ENCODE results near the gene COX6B1.

Gene COX6B1

GRCh38 chr19:35615036-35615435 lies 33.1 kb upstream of the COX6B1 start:
- Histone ChIP-seq H3K9me3 (ENCODE audit: control insufficient read depth in 1 of 2, low read length in 2 of 2) (no peaks in the 10 kb centered on the region), H3K36me3 (ENCODE audit: control insufficient read depth in 1 of 2, insufficient read depth in 2 of 2, low read length in 2 of 2) (no peaks in the 10 kb centered on the region), H3K9ac (ENCODE audit: low read depth in 1 of 2, low read length in 2 of 2) (no peak overlapping the region), H3K4me3 (ENCODE audit: low read depth in 1 of 2, low read length in 2 of 2) (no peak overlapping the region), H3K27me3 (ENCODE audit: control insufficient read depth in 1 of 2, insufficient read depth in 2 of 2, low read length in 2 of 2) (no peaks in the 10 kb centered on the region), H3K27ac (ENCODE audit: low read depth, low read length) (no peak overlapping the region), H3K4me1 (ENCODE audit: control insufficient read depth in 1 of 2, insufficient read depth in 2 of 2, low read length in 2 of 2) (peaks cover 12% of the 10 kb centered on the region in 2 donors)

- Histone ChIP-seq H3K9ac (ENCODE audit: low read depth in 1 of 2, low read length in 2 of 2) (no peak overlapping the region), H3K4me3 (ENCODE audit: low read depth in 1 of 2, low read length in 2 of 2) (no peak overlapping the region), H3K27me3 (ENCODE audit: control insufficient read depth in 1 of 2, insufficient read depth in 2 of 2, low read length in 2 of 2) (no peaks in the 10 kb centered on the region), H3K36me3 (ENCODE audit: control insufficient read depth in 1 of 2, insufficient read depth in 2 of 2, low read length in 2 of 2) (peaks cover 0 to 6% of the 10 kb centered on the region in 2 donors), H3K27ac (ENCODE audit: low read depth, low read length) (no peak overlapping the region), H3K9me3 (ENCODE audit: control insufficient read depth in 1 of 2, low read length in 2 of 2) (no peaks in the 10 kb centered on the region), H3K4me1 (ENCODE audit: control insufficient read depth in 1 of 2, insufficient read depth in 2 of 2, low read length in 2 of 2) (no peaks in the 10 kb centered on the region)
Measured at GRCh38 chr19:35618857-35619256, 29.3 kb upstream of the COX6B1 start.

DNA sequence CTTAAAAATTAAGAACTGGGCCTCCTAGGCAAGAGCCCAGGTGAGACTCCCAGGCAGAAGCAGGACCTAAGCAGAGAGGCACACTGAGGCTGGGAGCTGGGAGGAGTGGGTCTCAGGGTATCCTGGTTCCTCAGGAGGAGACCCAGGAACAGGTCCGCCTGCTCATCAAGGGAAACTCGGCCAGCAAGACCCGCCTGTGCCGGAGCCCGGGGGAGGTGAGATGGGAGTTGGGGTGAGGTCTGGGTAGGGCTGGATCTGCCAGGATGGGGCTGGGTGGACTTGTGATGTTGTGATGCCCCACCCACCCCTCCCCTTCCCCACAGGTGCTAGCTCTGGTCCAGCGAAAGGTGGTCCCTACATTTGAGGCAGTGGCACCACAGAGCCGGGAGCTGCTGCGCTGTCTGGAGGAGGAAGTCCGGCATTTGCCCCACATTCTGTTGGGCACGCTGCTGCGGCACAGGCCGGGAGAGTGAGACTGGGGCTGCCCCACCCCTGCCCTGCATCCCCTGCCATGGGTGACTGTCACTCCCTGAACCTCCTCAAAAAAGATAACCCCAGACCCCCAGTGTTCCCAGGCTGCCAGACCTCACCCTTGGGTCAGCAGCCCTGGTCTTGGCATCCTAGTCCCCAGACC lies 28.7 kb upstream of the COX6B1 start:
- H3K27ac ChIP-seq (ENCODE audit: low read depth, low read length): no peak overlapping the region
- H3K36me3 ChIP-seq (ENCODE audit: control insufficient read depth in 1 of 2, insufficient read depth in 2 of 2, low read length in 2 of 2): peaks cover 0 to 6% of the 10 kb centered on the region in 2 donors
- no peaks in the 10 kb centered on the region for H3K9me3 ChIP-seq (ENCODE audit: control insufficient read depth in 1 of 2, low read length in 2 of 2)
- H3K4me1 ChIP-seq (ENCODE audit: control insufficient read depth in 1 of 2, insufficient read depth in 2 of 2, low read length in 2 of 2): no peaks in the 10 kb centered on the region
- H3K27me3 ChIP-seq (ENCODE audit: control insufficient read depth in 1 of 2, insufficient read depth in 2 of 2, low read length in 2 of 2): no peaks in the 10 kb centered on the region
- no peak overlapping the region for H3K9ac ChIP-seq (ENCODE audit: low read depth in 1 of 2, low read length in 2 of 2)
- H3K4me3 ChIP-seq (ENCODE audit: low read depth in 1 of 2, low read length in 2 of 2): no peak overlapping the region

DNA sequence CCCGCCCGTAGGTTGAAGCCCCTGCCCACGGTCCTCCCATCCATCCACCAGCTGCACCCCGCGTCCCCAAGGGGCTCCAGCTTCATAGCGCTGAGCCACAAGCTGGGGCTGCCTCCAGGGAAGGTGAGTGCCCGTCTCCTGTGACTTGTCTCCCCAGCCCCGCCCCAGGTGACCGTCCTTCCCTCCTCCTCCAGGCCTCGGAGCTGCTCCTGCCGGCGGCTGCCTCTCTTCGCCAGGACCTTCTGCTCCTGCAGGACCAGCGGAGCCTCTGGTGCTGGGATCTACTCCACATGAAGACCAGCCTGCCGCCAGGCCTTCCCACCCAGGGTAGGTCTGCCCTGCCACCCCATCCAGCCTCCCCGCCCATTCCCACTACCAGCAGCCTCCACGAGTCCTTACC lies 28.1 kb upstream of the COX6B1 start:
- no peaks in the 10 kb centered on the region for H3K4me1 ChIP-seq (ENCODE audit: control insufficient read depth in 1 of 2, insufficient read depth in 2 of 2, low read length in 2 of 2)
- no peaks in the 10 kb centered on the region for H3K9me3 ChIP-seq (ENCODE audit: control insufficient read depth in 1 of 2, low read length in 2 of 2)
- H3K36me3 ChIP-seq (ENCODE audit: control insufficient read depth in 1 of 2, insufficient read depth in 2 of 2, low read length in 2 of 2): peaks cover 0 to 6% of the 10 kb centered on the region in 2 donors
- H3K27ac ChIP-seq (ENCODE audit: low read depth, low read length): no peak overlapping the region
- H3K9ac ChIP-seq (ENCODE audit: low read depth in 1 of 2, low read length in 2 of 2): no peak overlapping the region
- H3K4me3 ChIP-seq (ENCODE audit: low read depth in 1 of 2, low read length in 2 of 2): no peak overlapping the region
- H3K27me3 ChIP-seq (ENCODE audit: control insufficient read depth in 1 of 2, insufficient read depth in 2 of 2, low read length in 2 of 2): no peaks in the 10 kb centered on the region

GRCh38 chr19:35621708-35622107 lies 26.4 kb upstream of the COX6B1 start:
- Histone ChIP-seq H3K4me3 (ENCODE audit: low read depth in 1 of 2, low read length in 2 of 2) (no peak overlapping the region), H3K27me3 (ENCODE audit: control insufficient read depth in 1 of 2, insufficient read depth in 2 of 2, low read length in 2 of 2) (no peaks in the 10 kb centered on the region), H3K36me3 (ENCODE audit: control insufficient read depth in 1 of 2, insufficient read depth in 2 of 2, low read length in 2 of 2) (peaks cover 0 to 6% of the 10 kb centered on the region in 2 donors), H3K9me3 (ENCODE audit: control insufficient read depth in 1 of 2, low read length in 2 of 2) (no peaks in the 10 kb centered on the region), H3K4me1 (ENCODE audit: control insufficient read depth in 1 of 2, insufficient read depth in 2 of 2, low read length in 2 of 2) (no peaks in the 10 kb centered on the region), H3K9ac (ENCODE audit: low read depth in 1 of 2, low read length in 2 of 2) (no peak overlapping the region), H3K27ac (ENCODE audit: low read depth, low read length) (no peak overlapping the region)

DNA sequence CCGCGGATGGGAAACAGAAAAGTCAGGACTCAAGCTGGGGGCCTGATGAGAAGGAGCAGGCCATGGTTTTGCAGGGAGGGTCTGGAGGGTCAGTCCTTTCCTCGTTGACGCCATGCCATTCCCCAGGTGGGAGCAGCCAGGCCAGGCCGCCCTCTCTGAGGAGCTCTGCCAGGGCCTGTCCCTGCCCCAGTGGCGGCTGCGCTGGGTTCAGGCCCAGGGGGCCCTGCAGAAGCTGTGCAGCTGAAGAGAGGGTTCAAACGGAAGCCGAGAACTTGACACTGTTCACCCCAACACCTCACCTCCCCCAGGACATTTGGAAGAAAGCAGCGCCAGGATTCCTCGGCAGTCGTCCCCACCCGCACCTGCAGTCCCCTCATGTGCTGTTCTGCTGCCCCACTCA lies 25.4 kb upstream of the COX6B1 start:
- Histone ChIP-seq H3K9me3 (ENCODE audit: control insufficient read depth in 1 of 2, low read length in 2 of 2) (no peaks in the 10 kb centered on the region), H3K36me3 (ENCODE audit: control insufficient read depth in 1 of 2, insufficient read depth in 2 of 2, low read length in 2 of 2) (peaks cover 0 to 6% of the 10 kb centered on the region in 2 donors)

GRCh38 chr19:35623327-35624010 lies 24.7 kb upstream of the COX6B1 start:
- no peak overlapping the region for H3K27ac ChIP-seq (ENCODE audit: low read depth, low read length)
- H3K9ac ChIP-seq (ENCODE audit: low read depth in 1 of 2, low read length in 2 of 2): no peak overlapping the region
- H3K4me1 ChIP-seq (ENCODE audit: control insufficient read depth in 1 of 2, insufficient read depth in 2 of 2, low read length in 2 of 2): peaks cover 5% of the 10 kb centered on the region in 2 donors
- H3K9me3 ChIP-seq (ENCODE audit: control insufficient read depth in 1 of 2, low read length in 2 of 2): no peaks in the 10 kb centered on the region
- H3K36me3 ChIP-seq (ENCODE audit: control insufficient read depth in 1 of 2, insufficient read depth in 2 of 2, low read length in 2 of 2): peaks cover 0 to 6% of the 10 kb centered on the region in 2 donors
- no peaks in the 10 kb centered on the region for H3K27me3 ChIP-seq (ENCODE audit: control insufficient read depth in 1 of 2, insufficient read depth in 2 of 2, low read length in 2 of 2)
- no peak overlapping the region for H3K4me3 ChIP-seq (ENCODE audit: low read depth in 1 of 2, low read length in 2 of 2)

More for the DNA sequence above, 25.4 kb upstream of the COX6B1 start:
- no peaks in the 10 kb centered on the region for H3K4me1 ChIP-seq (ENCODE audit: control insufficient read depth in 1 of 2, insufficient read depth in 2 of 2, low read length in 2 of 2)
- H3K4me3 ChIP-seq (ENCODE audit: low read depth in 1 of 2, low read length in 2 of 2): no peak overlapping the region
- no peaks in the 10 kb centered on the region for H3K27me3 ChIP-seq (ENCODE audit: control insufficient read depth in 1 of 2, insufficient read depth in 2 of 2, low read length in 2 of 2)
- no peak overlapping the region for H3K9ac ChIP-seq (ENCODE audit: low read depth in 1 of 2, low read length in 2 of 2)
- no peak overlapping the region for H3K27ac ChIP-seq (ENCODE audit: low read depth, low read length)

DNA sequence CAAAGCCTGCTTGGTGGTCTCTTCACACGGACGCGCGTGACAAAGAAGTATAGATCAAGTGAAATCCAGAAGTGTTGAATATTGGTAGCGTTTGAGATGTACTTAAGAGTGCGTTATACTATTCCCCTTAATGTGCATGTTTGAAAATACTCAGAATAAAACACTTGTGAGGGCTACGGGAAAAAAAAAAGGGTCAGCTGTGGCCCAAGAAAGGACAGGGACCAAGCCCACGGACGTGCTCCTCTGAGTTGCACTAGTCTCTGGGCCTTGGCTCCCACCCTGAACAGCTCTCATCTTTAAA lies 19.9 kb upstream of the COX6B1 start:
- Histone ChIP-seq H3K9ac (ENCODE audit: low read depth in 1 of 2, low read length in 2 of 2) (peak overlapping the region; percentile 84 to 85), H3K4me3 (ENCODE audit: low read depth in 1 of 2, low read length in 2 of 2) (peak overlapping the region; percentile 83 to 93), H3K27ac (ENCODE audit: low read depth, low read length) (peak overlapping the region; percentile 80), H3K9me3 (ENCODE audit: control insufficient read depth in 1 of 2, low read length in 2 of 2) (no peaks in the 10 kb centered on the region), H3K36me3 (ENCODE audit: control insufficient read depth in 1 of 2, insufficient read depth in 2 of 2, low read length in 2 of 2) (peaks cover 10 to 27% of the 10 kb centered on the region in 2 donors), H3K4me1 (ENCODE audit: control insufficient read depth in 1 of 2, insufficient read depth in 2 of 2, low read length in 2 of 2) (peaks cover 9 to 11% of the 10 kb centered on the region in 2 donors), H3K27me3 (ENCODE audit: control insufficient read depth in 1 of 2, insufficient read depth in 2 of 2, low read length in 2 of 2) (no peaks in the 10 kb centered on the region)

GRCh38 chr19:35628565-35629331 lies 19.4 kb upstream of the COX6B1 start, which contains the start of gene RBM42:
Gene RBM42, plus strand, starts transcription at chr19:35629036. Its CDS starts 118 bp downstream, at chr19:35629154.
- no peaks in the 10 kb centered on the region for H3K9me3 ChIP-seq (ENCODE audit: control insufficient read depth in 1 of 2, low read length in 2 of 2)
- H3K27me3 ChIP-seq (ENCODE audit: control insufficient read depth in 1 of 2, insufficient read depth in 2 of 2, low read length in 2 of 2): no peaks in the 10 kb centered on the region
- H3K4me1 ChIP-seq (ENCODE audit: control insufficient read depth in 1 of 2, insufficient read depth in 2 of 2, low read length in 2 of 2): peaks cover 9 to 11% of the 10 kb centered on the region in 2 donors
- H3K9ac ChIP-seq (ENCODE audit: low read depth in 1 of 2, low read length in 2 of 2): peak within 1 kb of the TSS; percentile 85 to 93
- peak within 1 kb of the TSS; percentile 80 for H3K27ac ChIP-seq (ENCODE audit: low read depth, low read length)
- peak within 1 kb of the TSS; percentile 83 to 93 for H3K4me3 ChIP-seq (ENCODE audit: low read depth in 1 of 2, low read length in 2 of 2)
- peaks cover 10 to 32% of the 10 kb centered on the region in 2 donors for H3K36me3 ChIP-seq (ENCODE audit: control insufficient read depth in 1 of 2, insufficient read depth in 2 of 2, low read length in 2 of 2)

- no peaks in the 10 kb centered on the region for H3K27me3 ChIP-seq (ENCODE audit: control insufficient read depth in 1 of 2, insufficient read depth in 2 of 2, low read length in 2 of 2)
- peak overlapping the region; percentile 85 to 93 for H3K9ac ChIP-seq (ENCODE audit: low read depth in 1 of 2, low read length in 2 of 2)
- peaks cover 9 to 11% of the 10 kb centered on the region in 2 donors for H3K4me1 ChIP-seq (ENCODE audit: control insufficient read depth in 1 of 2, insufficient read depth in 2 of 2, low read length in 2 of 2)
- peak overlapping the region; percentile 63 for H3K27ac ChIP-seq (ENCODE audit: low read depth, low read length)
- no peaks in the 10 kb centered on the region for H3K9me3 ChIP-seq (ENCODE audit: control insufficient read depth in 1 of 2, low read length in 2 of 2)
- H3K36me3 ChIP-seq (ENCODE audit: control insufficient read depth in 1 of 2, insufficient read depth in 2 of 2, low read length in 2 of 2): peaks cover 13 to 37% of the 10 kb centered on the region in 2 donors
- H3K4me3 ChIP-seq (ENCODE audit: low read depth in 1 of 2, low read length in 2 of 2): peak overlapping the region; percentile 83 to 93
Measured at GRCh38 chr19:35629332-35629633, 18.8 kb upstream of the COX6B1 start.

Data from duodenal mucosa (tissue), 2 donors.